GM10847 (cell line): ENCODE results near the gene APOL1.

Experiments
- POLR2A ChIP-seq: IDR thresholded peaks from 2 replicates; pipeline ENCODE4 v1.6.1; 2011; ENCODE audit not compliant: insufficient read length; ENCODE audit errors: extremely low read depth

APOL1 gene

GRCh38 chr22:36252754-36253522, at the start of gene APOL1:
APOL1 (plus strand) TSS chr22:36253133; CDS start chr22:36254956, 1,823 bp downstream.
- TF ChIP-seq POLR2A, result no peak

GRCh38 chr22:36204001-36204631, 48.8 kb upstream of the APOL1 start:
- no peak for TF ChIP-seq POLR2A

GRCh38 chr22:36204632-36205015, 48.3 kb upstream of the APOL1 start:
- no peak for TF ChIP-seq POLR2A

GRCh38 chr22:36206255-36206654, 46.7 kb upstream of the APOL1 start:
- TF ChIP-seq POLR2A, result no peak

- TF ChIP-seq POLR2A, result no peak
Measured at GRCh38 chr22:36208162-36208765, 44.7 kb upstream of the APOL1 start.

GRCh38 chr22:36208914-36209313, 44.0 kb upstream of the APOL1 start:
- TF ChIP-seq POLR2A, result no peak

- TF ChIP-seq POLR2A, result no peak
Measured at GRCh38 chr22:36210224-36210623, 42.7 kb upstream of the APOL1 start.

GRCh38 chr22:36211237-36211861, 41.6 kb upstream of the APOL1 start:
- TF ChIP-seq POLR2A, result no peak

GRCh38 chr22:36212901-36213300, 40.0 kb upstream of the APOL1 start:
- TF ChIP-seq POLR2A, result no peak

- no peak for TF ChIP-seq POLR2A
Measured at GRCh38 chr22:36213586-36213985, 39.3 kb upstream of the APOL1 start.

GRCh38 chr22:36215981-36216380, 37.0 kb upstream of the APOL1 start:
- TF ChIP-seq POLR2A, result no peak

GRCh38 chr22:36218648-36219193, 34.2 kb upstream of the APOL1 start:
- TF ChIP-seq POLR2A, result no peak

- TF ChIP-seq POLR2A, result no peak
Measured at GRCh38 chr22:36220451-36220921, 32.4 kb upstream of the APOL1 start.

- no peak for TF ChIP-seq POLR2A
Measured at GRCh38 chr22:36221799-36222751, 30.9 kb upstream of the APOL1 start.
